Neural progenitor cell (in vitro differentiated cells): Measurements from ENCODE around the gene PRKCA.

Source experiments
- EZH2 ChIP-seq: fragments of 200-600 bp; sonication (generic); IDR thresholded peaks from 2 replicates; pipeline ENCODE4 v1.6.1; 2017; ENCODE audit warnings: antibody characterized with exemption, mild to moderate bottlenecking, moderate library complexity
- EZH2phosphoT487 ChIP-seq: fragments of 200-600 bp; sonication (generic); IDR thresholded peaks from 2 replicates; pipeline ENCODE4 v1.6.1; 2017; ENCODE audit warnings: antibody characterized with exemption
- TF ChIP-seq, protein P1 (sequence below): fragments of 200-600 bp; sonication (generic); IDR thresholded peaks from 2 replicates; pipeline ENCODE4 v1.5.1; 2017; ENCODE audit warnings: antibody characterized with exemption, mild to moderate bottlenecking

- TF ChIP-seq, protein P1, sequence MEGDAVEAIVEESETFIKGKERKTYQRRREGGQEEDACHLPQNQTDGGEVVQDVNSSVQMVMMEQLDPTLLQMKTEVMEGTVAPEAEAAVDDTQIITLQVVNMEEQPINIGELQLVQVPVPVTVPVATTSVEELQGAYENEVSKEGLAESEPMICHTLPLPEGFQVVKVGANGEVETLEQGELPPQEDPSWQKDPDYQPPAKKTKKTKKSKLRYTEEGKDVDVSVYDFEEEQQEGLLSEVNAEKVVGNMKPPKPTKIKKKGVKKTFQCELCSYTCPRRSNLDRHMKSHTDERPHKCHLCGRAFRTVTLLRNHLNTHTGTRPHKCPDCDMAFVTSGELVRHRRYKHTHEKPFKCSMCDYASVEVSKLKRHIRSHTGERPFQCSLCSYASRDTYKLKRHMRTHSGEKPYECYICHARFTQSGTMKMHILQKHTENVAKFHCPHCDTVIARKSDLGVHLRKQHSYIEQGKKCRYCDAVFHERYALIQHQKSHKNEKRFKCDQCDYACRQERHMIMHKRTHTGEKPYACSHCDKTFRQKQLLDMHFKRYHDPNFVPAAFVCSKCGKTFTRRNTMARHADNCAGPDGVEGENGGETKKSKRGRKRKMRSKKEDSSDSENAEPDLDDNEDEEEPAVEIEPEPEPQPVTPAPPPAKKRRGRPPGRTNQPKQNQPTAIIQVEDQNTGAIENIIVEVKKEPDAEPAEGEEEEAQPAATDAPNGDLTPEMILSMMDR, result no peak
- no peak for TF ChIP-seq EZH2phosphoT487
- no peak for TF ChIP-seq EZH2
Measured at GRCh38 chr17:66449418-66449977, 147.1 kb downstream of the PRKCA start.
